ENCODE results near the gene SNPH.

Gene SNPH

DNA sequence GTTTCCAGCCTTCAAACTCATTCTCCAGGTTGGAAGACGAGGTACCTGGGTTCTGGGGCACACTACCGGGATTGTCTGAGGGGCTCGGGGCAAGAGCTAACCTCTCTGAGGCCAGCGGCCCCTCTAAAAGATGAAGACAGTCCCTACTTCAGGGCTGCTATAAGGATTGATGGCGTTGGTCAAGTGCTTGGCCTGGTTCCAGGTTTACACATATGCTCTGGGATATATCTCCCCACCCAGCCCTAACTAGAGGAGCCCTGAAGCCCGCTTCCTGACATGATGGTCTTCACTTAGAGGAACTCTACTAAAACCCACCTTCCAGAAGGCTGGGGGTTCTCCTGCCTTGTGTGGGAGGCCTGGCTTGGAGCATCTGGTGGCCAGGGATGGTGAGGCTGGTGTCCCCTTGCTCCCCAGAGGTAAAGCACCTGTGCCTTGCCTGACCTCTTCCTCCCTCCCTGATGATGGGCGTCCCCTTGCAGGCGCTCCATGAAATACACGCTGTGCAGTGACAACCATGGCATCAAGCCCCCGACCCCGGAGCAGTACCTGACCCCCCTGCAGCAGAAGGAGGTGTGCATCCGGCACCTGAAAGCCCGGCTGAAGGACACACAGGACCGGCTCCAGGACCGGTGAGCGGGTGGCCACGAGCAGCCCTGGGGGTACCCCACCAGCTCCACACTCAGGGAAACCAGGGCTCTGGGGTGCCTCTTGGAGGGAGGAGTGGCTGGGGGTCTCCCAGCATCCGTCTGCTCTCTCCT is 34.2 kb downstream of the SNPH start:
- H3K9ac ChIP-seq (ENCODE audit: low read length) = no peak overlapping the region

DNA sequence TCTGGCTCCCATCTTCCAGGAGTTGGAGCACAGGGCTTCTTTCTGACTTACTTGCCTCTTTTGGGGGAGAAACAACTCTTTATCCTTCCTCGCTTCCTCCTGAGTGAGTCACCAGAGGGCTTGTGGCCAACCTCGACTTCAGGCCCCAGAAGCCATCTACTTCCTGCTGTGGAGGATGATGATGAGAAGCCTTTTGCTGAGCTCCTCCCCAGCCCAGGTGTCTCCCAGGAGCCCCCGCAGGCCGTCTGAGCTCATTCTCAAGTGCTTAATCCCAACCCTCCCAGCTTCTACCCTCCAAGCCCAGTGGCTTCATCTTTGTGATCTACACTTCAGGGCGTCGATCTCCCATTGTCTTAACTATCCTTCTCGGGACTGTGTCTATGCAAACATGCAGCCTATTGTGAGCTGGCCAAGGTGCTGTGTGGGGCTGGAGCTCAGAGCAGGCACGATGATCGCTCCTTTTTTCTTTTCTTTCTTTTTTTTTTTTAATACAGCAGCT is 35.0 kb downstream of the SNPH start:
- peak overlapping the region; percentile 20 for H3K9ac ChIP-seq (ENCODE audit: low read length)
- H3K36me3 ChIP-seq (ENCODE audit: control insufficient read depth, insufficient read depth, low read length) = peaks cover 4% of the 10 kb centered on the region; the same call in 1 of the 2 replicates
- H3K4me3 ChIP-seq (ENCODE audit: low read depth, low read length) = no peak overlapping the region
- peaks cover 9% of the 10 kb centered on the region for H3K4me1 ChIP-seq (ENCODE audit: control insufficient read depth, insufficient read depth, low read length)
- no peaks in the 10 kb centered on the region for H3K27me3 ChIP-seq (ENCODE audit: control insufficient read depth, insufficient read depth, low read length)
- no peaks in the 10 kb centered on the region for H3K9me3 ChIP-seq (ENCODE audit: control insufficient read depth, insufficient read depth, low read depth, low read length)
- H3K27ac ChIP-seq (ENCODE audit: low read depth, low read length) = no peak overlapping the region

More for the DNA sequence above, 34.2 kb downstream of the SNPH start:
- no peaks in the 10 kb centered on the region for H3K9me3 ChIP-seq (ENCODE audit: control insufficient read depth, insufficient read depth, low read depth, low read length)
- H3K27ac ChIP-seq (ENCODE audit: low read depth, low read length) = no peak overlapping the region
- H3K36me3 ChIP-seq (ENCODE audit: control insufficient read depth, insufficient read depth, low read length) = peaks cover 2% of the 10 kb centered on the region; the same call in 1 of the 2 replicates
- peaks cover 9% of the 10 kb centered on the region for H3K4me1 ChIP-seq (ENCODE audit: control insufficient read depth, insufficient read depth, low read length)
- H3K27me3 ChIP-seq (ENCODE audit: control insufficient read depth, insufficient read depth, low read length) = no peaks in the 10 kb centered on the region
- H3K4me3 ChIP-seq (ENCODE audit: low read depth, low read length) = no peak overlapping the region

DNA sequence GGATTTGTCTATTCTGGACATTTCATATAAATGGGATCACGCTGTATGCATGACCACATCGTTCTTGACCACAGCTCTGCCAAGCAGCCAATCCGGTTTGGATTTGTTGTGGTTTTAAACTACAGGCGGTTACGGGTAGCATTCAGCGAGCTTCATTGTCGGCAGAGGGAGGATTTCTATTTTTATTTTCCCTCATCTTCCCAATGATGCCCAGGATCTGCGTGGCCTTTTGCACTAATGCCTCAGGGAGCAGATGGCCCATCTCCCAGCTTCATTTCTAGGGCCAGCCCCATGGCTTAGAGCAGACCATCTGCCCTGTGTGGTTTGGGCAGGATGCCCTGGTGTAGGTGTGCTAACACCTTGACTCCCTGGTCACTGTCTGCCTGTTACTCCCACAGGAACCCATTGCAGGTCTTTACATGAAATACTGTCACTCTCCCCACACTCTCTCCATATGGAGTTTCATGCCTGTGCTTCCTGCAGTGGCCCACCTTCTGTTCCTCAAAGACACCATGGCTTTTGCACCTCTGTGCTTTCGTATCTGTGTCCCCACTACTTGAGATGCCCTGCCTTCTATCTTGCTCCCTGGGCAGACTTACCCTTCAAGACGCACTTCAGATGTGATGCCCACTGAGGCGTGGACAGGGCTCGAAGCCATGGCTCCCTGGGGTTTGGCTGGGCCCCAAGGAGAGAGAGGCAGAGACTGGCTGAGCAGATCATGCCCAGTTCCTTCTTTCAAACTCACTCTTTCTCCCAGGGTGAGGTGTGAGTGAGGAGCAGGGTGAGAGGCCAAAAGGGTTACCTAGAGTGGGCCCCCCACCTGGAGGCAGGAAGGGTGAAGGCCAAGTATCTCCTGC is 36.8 kb downstream of the SNPH start:
- no peak overlapping the region for H3K27ac ChIP-seq (ENCODE audit: low read depth, low read length)
- peaks cover 9% of the 10 kb centered on the region for H3K4me1 ChIP-seq (ENCODE audit: control insufficient read depth, insufficient read depth, low read length)
- H3K36me3 ChIP-seq (ENCODE audit: control insufficient read depth, insufficient read depth, low read length) = peaks cover 4% of the 10 kb centered on the region; the same call in 1 of the 2 replicates
- H3K4me3 ChIP-seq (ENCODE audit: low read depth, low read length) = no peak overlapping the region
- no peak overlapping the region for H3K9ac ChIP-seq (ENCODE audit: low read length)
- H3K27me3 ChIP-seq (ENCODE audit: control insufficient read depth, insufficient read depth, low read length) = no peaks in the 10 kb centered on the region
- no peaks in the 10 kb centered on the region for H3K9me3 ChIP-seq (ENCODE audit: control insufficient read depth, insufficient read depth, low read depth, low read length)

DNA sequence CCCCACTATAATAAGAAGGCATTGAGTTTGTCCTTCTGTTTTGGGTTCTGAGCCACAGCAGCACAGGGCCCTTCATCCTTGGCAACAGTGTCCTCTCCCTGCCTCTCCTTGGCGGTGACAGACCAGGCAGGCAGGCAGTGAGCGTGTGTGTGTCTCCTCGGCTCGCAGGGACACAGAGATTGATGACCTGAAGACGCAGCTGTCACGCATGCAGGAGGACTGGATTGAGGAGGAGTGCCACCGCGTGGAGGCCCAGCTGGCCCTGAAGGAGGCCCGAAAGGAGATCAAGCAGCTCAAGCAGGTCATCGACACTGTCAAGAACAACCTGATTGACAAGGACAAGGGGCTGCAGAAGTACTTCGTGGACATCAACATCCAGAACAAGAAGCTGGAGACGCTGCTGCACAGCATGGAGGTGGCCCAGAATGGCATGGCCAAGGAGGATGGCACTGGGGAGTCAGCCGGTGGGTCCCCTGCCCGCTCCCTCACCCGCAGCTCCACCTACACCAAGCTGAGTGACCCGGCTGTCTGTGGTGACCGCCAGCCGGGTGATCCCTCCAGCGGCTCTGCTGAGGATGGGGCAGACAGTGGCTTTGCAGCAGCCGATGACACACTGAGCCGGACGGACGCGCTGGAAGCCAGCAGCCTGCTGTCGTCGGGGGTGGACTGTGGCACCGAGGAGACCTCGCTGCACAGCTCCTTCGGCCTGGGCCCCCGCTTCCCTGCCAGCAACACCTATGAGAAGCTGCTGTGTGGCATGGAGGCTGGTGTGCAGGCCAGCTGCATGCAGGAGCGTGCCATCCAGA is 38.8 kb downstream of the SNPH start:
- no peak overlapping the region for H3K4me3 ChIP-seq (ENCODE audit: low read depth, low read length)
- no peaks in the 10 kb centered on the region for H3K9me3 ChIP-seq (ENCODE audit: control insufficient read depth, insufficient read depth, low read depth, low read length)
- H3K4me1 ChIP-seq (ENCODE audit: control insufficient read depth, insufficient read depth, low read length) = peaks cover 14% of the 10 kb centered on the region
- no peak overlapping the region for H3K9ac ChIP-seq (ENCODE audit: low read length)
- peaks cover 4% of the 10 kb centered on the region; the same call in 1 of the 2 replicates for H3K36me3 ChIP-seq (ENCODE audit: control insufficient read depth, insufficient read depth, low read length)
- H3K27ac ChIP-seq (ENCODE audit: low read depth, low read length) = no peak overlapping the region
- H3K27me3 ChIP-seq (ENCODE audit: control insufficient read depth, insufficient read depth, low read length) = no peaks in the 10 kb centered on the region

DNA sequence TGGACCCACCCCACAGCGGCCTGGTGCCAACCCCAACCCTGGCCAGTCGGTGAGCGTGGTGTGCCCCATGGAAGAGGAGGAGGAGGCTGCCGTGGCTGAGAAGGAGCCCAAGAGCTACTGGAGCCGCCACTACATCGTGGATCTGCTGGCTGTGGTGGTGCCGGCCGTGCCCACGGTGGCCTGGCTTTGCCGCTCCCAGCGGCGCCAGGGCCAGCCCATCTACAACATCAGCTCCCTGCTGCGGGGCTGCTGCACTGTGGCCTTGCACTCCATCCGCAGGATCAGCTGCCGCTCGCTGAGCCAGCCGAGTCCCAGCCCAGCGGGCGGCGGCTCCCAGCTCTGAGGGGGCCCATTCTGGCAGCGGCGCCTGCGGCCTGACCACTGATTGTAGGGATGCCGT is 39.6 kb downstream of the SNPH start:
- Histone ChIP-seq H3K9me3 (ENCODE audit: control insufficient read depth, insufficient read depth, low read depth, low read length) (no peaks in the 10 kb centered on the region), H3K4me1 (ENCODE audit: control insufficient read depth, insufficient read depth, low read length) (peaks cover 12% of the 10 kb centered on the region), H3K36me3 (ENCODE audit: control insufficient read depth, insufficient read depth, low read length) (peaks cover 4% of the 10 kb centered on the region; the same call in 1 of the 2 replicates), H3K27ac (ENCODE audit: low read depth, low read length) (no peak overlapping the region), H3K4me3 (ENCODE audit: low read depth, low read length) (no peak overlapping the region), H3K27me3 (ENCODE audit: control insufficient read depth, insufficient read depth, low read length) (no peaks in the 10 kb centered on the region), H3K9ac (ENCODE audit: low read length) (no peak overlapping the region)

DNA sequence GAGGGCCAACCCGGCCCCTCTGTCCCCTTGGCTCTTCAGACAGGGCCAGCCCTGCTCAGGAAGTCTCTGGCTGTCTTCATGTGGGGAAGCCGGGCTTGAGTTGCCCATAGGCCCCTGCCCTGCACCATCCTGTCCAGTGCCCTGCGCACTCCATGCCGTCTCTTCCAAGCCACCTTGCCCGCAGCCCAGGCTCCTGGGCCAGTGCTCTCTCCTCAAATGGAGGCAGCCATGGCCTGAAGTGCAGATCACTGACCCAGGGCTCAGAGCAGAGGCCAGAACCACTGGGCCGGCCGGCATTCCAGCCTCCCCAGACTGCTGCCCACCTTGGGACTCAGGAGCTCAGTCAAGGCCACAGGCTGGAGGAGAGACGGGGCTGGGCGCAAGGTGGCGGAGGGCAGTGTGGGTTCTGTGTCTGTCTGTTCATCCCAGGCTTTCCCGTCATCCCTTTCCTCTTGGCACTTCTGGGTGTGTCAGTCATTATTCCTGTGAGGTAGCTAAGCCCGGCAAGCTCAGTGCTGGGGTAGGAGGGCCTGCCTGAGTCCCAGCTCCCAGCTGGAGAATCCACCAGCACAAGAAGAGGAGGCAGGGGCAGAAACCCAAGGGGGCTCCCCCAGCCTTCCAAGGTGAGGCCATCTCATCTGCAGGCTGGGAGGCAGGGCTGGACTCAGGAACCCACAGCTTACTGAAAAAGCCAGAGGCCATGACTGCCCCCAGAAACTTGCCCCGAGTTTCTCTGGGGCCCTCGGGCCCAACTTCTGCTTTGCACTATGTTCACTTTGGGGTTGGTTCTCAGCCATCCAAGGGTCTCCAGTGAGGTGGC is 40.4 kb downstream of the SNPH start:
- peaks cover 5% of the 10 kb centered on the region for H3K4me1 ChIP-seq (ENCODE audit: control insufficient read depth, insufficient read depth, low read length)
- no peaks in the 10 kb centered on the region for H3K27me3 ChIP-seq (ENCODE audit: control insufficient read depth, insufficient read depth, low read length)
- H3K4me3 ChIP-seq (ENCODE audit: low read depth, low read length) = no peak overlapping the region
- no peak overlapping the region for H3K27ac ChIP-seq (ENCODE audit: low read depth, low read length)
- peaks cover 4% of the 10 kb centered on the region; the same call in 1 of the 2 replicates for H3K36me3 ChIP-seq (ENCODE audit: control insufficient read depth, insufficient read depth, low read length)
- H3K9me3 ChIP-seq (ENCODE audit: control insufficient read depth, insufficient read depth, low read depth, low read length) = no peaks in the 10 kb centered on the region
- no peak overlapping the region for H3K9ac ChIP-seq (ENCODE audit: low read length)

DNA sequence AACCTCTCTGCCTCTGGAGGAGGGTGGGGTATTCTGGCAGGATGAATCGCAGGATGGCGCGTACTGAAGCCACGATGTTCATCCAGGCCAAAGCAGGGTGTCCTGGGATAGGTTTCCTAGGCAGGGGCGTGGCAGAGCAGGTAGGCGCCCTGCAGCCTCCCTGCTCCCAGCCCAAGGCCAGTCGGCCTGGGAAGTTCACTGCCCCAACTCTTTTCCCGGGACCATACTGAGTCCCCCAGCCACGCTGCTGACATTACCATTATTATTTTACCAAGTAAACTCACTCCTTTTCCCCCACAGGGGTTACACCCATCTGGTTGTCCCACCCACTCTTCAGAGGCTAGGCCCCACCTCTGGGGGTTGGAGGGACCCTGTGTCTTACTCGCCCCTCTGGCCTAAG is 41.1 kb downstream of the SNPH start:
- H3K4me1 ChIP-seq (ENCODE audit: control insufficient read depth, insufficient read depth, low read length) = peaks cover 5% of the 10 kb centered on the region
- H3K27ac ChIP-seq (ENCODE audit: low read depth, low read length) = no peak overlapping the region

DNA sequence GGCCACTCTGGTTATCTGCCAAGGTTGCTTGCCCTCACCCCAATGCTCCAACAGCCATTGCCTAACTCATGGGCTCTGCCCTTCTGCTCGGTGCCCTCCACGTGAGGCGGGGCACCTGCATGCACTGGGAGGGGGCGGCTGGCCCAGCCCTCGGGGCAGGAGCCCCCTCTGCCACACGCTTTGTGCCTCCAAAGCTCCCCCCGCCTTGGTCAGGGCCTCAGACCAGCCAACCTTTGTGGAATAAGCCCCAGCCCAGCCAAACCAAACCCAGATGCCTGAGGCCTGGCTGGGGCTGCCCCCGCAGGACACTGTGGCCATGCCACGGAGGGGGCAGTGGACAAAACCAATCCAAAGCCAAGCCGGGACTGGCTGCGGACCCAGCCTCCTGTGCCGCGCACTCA is 41.5 kb downstream of the SNPH start:
- Histone ChIP-seq H3K9me3 (ENCODE audit: control insufficient read depth, insufficient read depth, low read depth, low read length) (no peaks in the 10 kb centered on the region), H3K4me3 (ENCODE audit: low read depth, low read length) (no peak overlapping the region), H3K36me3 (ENCODE audit: control insufficient read depth, insufficient read depth, low read length) (peaks cover 4% of the 10 kb centered on the region; the same call in 1 of the 2 replicates), H3K27ac (ENCODE audit: low read depth, low read length) (no peak overlapping the region), H3K27me3 (ENCODE audit: control insufficient read depth, insufficient read depth, low read length) (peaks cover 4% of the 10 kb centered on the region), H3K4me1 (ENCODE audit: control insufficient read depth, insufficient read depth, low read length) (peaks cover 5% of the 10 kb centered on the region), H3K9ac (ENCODE audit: low read length) (no peak overlapping the region)

More for the DNA sequence above, 41.1 kb downstream of the SNPH start:
- Histone ChIP-seq H3K27me3 (ENCODE audit: control insufficient read depth, insufficient read depth, low read length) (0 out of 2 replicates have a peak, but pooled peaks cover under 1% of the 10 kb centered on the region), H3K9ac (ENCODE audit: low read length) (no peak overlapping the region), H3K36me3 (ENCODE audit: control insufficient read depth, insufficient read depth, low read length) (peaks cover 4% of the 10 kb centered on the region; the same call in 1 of the 2 replicates), H3K4me3 (ENCODE audit: low read depth, low read length) (no peak overlapping the region), H3K9me3 (ENCODE audit: control insufficient read depth, insufficient read depth, low read depth, low read length) (no peaks in the 10 kb centered on the region)

DNA sequence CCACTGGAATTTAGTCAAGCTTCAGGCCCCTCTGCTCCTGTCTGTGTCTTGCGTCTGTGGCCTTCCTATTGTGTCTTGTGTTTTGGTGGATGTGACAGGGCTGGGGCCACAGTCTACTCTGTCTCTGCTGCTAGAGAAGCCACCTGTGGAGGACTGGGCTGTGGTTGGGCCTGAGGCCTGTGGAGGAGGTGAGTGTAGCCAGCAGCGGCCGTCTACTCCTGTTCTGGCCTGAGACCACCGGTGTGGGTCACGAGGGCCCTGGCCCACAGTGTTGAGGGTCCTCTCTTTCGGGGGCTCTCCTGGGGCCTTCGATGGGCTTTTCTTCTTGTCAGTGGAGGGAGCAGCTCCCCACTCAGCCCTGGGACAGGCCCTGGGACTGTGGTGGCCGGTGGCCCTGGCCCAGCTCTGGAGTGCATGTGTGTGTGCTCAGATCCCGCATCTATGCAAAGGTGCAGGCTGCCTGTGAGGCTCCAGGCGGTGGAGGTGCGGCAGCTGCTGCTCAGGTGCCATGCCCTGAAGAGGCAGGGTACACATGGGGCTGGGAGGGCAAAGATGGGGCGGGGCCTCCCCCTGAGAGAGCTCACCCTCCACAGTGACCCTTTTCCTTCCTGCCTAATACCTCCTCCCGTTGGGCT is 42.1 kb downstream of the SNPH start:
- Histone ChIP-seq H3K4me1 (ENCODE audit: control insufficient read depth, insufficient read depth, low read length) (peaks cover 5% of the 10 kb centered on the region), H3K27me3 (ENCODE audit: control insufficient read depth, insufficient read depth, low read length) (peaks cover 10% of the 10 kb centered on the region), H3K27ac (ENCODE audit: low read depth, low read length) (no peak overlapping the region), H3K36me3 (ENCODE audit: control insufficient read depth, insufficient read depth, low read length) (peaks cover 4% of the 10 kb centered on the region; the same call in 1 of the 2 replicates), H3K9ac (ENCODE audit: low read length) (no peak overlapping the region), H3K9me3 (ENCODE audit: control insufficient read depth, insufficient read depth, low read depth, low read length) (no peaks in the 10 kb centered on the region), H3K4me3 (ENCODE audit: low read depth, low read length) (no peak overlapping the region)
